ENCODE results near the gene CIAO2B. TPM values are rescaled to one million over a fixed set of nuclear protein-coding genes. Genes with fewer than 3 reads are reported as not detected.
"Not testable (repeated sequence)": the region's sequence is repeated elsewhere in the genome, so short reads cannot be mapped to it uniquely, and the experiment has no call there.

Gene CIAO2B
- total RNA-seq, 4 donors from 2014 or later = 83.1 to 101 (median 95.5) TPM

DNA sequence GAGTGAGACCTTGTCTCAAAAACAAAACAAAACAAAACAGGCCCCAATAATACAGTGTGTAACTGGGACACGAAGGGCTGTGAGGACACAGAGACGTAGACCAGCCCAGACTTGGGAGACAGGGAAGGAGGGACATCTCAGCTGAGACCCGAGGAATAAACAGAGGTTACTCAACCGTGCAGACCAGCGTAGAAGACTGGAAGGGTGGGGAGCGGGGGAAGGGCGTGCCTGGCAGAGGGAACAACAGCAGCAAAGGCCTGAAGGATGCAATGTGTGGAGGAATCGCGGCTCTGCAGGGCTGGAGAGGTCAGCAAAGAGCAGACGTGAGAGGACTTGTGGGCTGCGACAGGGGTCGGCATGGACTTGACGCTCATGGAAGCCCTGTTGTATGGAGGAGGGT, 42.5 kb upstream of the CIAO2B start:
- Histone ChIP-seq H3K27me3 (peaks cover 0 to 15% (median 0%) of the 10 kb centered on the region in 4 donors), H3K4me3 (no peak overlapping the region), H3K27ac (replicated peaks in 1 of 4) (no peak overlapping the region), H3K9me3 (no peaks in the 10 kb centered on the region), H3K4me1 (peaks cover 0 to 8% (median 2%) of the 10 kb centered on the region in 4 donors), H3K36me3 (no peaks in the 10 kb centered on the region)
- WGBS = 60% methylated on average over 13 of the region's 13 CpGs
- intact Hi-C loops (cut with DNase I) = loop anchor here (5.0 kb wide), 1 partner anchor 131 kb away; the partner anchor contains the start of gene PHAF1
- DNase-seq (ENCODE audit: extremely low spot score) = no peak
- TF ChIP-seq EP300 (IDR thresholded peaks at IDR 0.05) (no peak), POLR2A (IDR thresholded peaks at IDR 0.05; ENCODE audit: low read depth) (no peak), POLR2AphosphoS5 (IDR thresholded peaks at IDR 0.05) (no peak)
- TF ChIP-seq, protein P1, sequence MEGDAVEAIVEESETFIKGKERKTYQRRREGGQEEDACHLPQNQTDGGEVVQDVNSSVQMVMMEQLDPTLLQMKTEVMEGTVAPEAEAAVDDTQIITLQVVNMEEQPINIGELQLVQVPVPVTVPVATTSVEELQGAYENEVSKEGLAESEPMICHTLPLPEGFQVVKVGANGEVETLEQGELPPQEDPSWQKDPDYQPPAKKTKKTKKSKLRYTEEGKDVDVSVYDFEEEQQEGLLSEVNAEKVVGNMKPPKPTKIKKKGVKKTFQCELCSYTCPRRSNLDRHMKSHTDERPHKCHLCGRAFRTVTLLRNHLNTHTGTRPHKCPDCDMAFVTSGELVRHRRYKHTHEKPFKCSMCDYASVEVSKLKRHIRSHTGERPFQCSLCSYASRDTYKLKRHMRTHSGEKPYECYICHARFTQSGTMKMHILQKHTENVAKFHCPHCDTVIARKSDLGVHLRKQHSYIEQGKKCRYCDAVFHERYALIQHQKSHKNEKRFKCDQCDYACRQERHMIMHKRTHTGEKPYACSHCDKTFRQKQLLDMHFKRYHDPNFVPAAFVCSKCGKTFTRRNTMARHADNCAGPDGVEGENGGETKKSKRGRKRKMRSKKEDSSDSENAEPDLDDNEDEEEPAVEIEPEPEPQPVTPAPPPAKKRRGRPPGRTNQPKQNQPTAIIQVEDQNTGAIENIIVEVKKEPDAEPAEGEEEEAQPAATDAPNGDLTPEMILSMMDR (IDR thresholded peaks at IDR 0.05) = no peak

DNA sequence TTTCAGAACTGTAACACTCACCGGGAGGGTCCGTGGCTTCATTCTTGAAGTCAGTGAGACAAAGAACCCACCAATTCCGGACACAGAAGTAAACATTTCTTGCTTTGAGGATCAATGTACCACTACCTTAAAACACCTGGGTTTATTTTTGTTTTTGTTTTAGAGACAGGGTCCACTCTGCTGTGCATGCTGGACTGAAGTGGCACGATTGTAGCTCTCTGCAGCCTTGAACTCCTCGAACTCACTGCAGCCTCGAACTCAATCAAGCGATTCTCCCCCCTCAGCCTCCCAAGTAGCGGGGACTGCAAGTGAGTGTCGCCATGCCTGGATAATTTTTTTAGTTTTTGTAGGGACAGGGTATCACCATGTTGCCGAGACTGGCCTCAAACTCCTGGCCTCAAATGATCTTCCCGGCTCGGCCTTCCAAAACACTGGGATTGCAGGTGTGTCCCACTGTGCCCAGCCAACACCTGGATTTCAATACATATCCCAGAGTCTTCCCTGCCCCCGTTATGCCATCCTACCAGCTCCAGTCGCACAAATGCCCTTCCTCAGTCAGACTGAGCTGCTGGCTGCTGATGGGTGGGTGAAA, 41.2 kb upstream of the CIAO2B start:
- H3K4me3 ChIP-seq = no peak overlapping the region
- no peak overlapping the region for H3K27ac ChIP-seq (replicated peaks in 1 of 4)
- WGBS = 86% methylated on average over 14 of the region's 14 CpGs
- H3K27me3 ChIP-seq = peaks cover 0 to 15% (median 0%) of the 10 kb centered on the region in 4 donors
- intact Hi-C loops (cut with DNase I) = loop anchor here (5.0 kb wide), 1 partner anchor 132 kb away; the partner anchor contains the start of gene PHAF1
- no peaks in the 10 kb centered on the region for H3K9me3 ChIP-seq
- DNase-seq (ENCODE audit: extremely low spot score) = no peak
- peaks cover 0 to 8% (median 2%) of the 10 kb centered on the region in 4 donors for H3K4me1 ChIP-seq
- TF ChIP-seq EP300 (IDR thresholded peaks at IDR 0.05) = no peak
- TF ChIP-seq, protein P1 (IDR thresholded peaks at IDR 0.05) = no peak
- no peak for TF ChIP-seq POLR2AphosphoS5 (IDR thresholded peaks at IDR 0.05)
- TF ChIP-seq POLR2A (IDR thresholded peaks at IDR 0.05; ENCODE audit: low read depth) = no peak
- no peaks in the 10 kb centered on the region for H3K36me3 ChIP-seq

DNA sequence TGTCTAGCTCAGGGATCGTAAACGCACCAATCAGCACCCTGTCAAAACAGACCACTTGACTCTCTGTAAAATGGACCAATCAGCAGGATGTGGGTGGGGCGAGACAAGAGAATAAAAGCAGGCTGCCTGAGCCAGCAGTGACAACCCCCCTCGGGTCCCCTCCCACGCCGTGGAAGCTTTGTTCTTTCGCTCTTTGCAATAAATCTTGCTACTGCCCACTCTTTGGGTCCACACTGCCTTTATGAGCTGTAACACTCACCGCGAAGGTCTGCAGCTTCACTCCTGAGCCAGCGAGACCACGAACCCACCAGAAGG, 40.7 kb upstream of the CIAO2B start:
- not testable (repeated sequence) for H3K9me3 ChIP-seq; H3K27ac ChIP-seq (replicated peaks in 1 of 4); H3K4me3 ChIP-seq; H3K36me3 ChIP-seq; H3K4me1 ChIP-seq; DNase-seq (ENCODE audit: extremely low spot score)
- WGBS = 67% methylated on average over 11 of the region's 11 CpGs
- peaks cover 0 to 15% (median 0%) of the 10 kb centered on the region in 4 donors for H3K27me3 ChIP-seq
- intact Hi-C loops (cut with DNase I) = loop anchor here (5.0 kb wide), 1 partner anchor 132 kb away; the partner anchor contains the start of gene PHAF1

DNA sequence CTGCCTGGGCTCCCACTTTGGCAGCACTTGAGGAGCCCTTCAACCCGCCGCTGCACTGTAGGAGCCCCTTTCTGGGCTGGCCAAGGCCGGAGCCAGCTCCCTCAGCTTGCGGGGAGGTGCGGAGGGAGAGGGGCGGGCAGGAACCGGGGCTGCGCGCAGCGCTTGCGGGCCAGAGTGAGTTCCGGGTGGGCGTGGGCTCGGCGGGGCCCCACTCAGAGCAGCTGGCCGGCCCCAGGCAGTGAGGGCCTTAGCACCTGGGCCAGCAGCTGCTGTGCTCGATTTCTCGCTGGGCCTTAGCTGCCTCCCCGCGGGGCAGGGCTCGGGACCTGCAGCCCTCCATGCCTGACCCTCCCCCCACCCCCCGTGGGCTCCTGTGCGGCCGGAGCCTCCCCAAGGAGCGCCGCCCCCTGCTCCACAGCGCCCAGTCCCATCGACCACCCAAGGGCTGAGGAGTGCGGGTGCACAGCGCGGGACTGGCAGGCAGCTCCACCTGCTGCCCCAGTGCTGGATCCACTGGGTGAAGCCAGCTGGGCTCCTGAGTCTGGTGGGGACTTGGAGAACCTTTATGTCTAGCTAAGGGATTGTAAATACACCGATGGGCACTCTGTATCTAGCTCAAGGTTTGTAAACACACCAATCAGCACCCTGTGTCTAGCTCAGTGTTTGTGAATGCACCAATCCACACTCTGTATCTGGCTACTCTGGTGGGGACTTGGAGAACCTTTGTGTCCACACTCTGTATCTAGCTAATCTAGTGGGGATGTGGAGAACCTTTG, 40.1 kb upstream of the CIAO2B start:
- H3K27me3 ChIP-seq = peaks cover 0 to 15% (median 0%) of the 10 kb centered on the region in 4 donors
- H3K27ac ChIP-seq (replicated peaks in 1 of 4); H3K4me3 ChIP-seq; H3K9me3 ChIP-seq; H3K4me1 ChIP-seq; intact Hi-C loops (cut with DNase I); DNase-seq (ENCODE audit: extremely low spot score); H3K36me3 ChIP-seq: not testable (repeated sequence)
- WGBS = 94% methylated on average over 18 of the region's 32 CpGs

DNA sequence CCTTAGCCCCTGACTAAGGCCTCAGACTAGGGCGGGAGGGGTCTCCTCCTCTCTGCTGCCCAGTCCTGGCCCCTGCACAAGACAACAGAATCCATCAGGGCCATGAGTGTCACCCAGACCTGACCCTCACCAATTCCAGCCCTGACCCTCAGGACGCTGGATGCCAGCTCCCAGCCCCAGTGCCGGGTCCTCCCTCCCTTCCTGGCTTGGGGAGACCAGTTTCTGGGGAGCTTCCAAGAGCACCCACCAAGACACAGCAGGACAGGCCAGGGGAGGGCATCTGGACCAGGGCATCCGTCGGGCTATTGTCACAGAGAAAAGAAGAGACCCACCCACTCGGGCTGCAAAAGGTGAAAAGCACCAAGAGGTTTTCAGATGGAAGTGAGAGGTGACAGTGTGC, 39.5 kb upstream of the CIAO2B start:
- 100% methylated on average over 6 of the region's 6 CpGs for WGBS
- intact Hi-C loops (cut with DNase I) = no loop called here
- TF ChIP-seq POLR2AphosphoS5 (IDR thresholded peaks at IDR 0.05) = no peak
- TF ChIP-seq EP300 (IDR thresholded peaks at IDR 0.05) = no peak
- TF ChIP-seq, protein P1 (IDR thresholded peaks at IDR 0.05) = no peak
- no peak for TF ChIP-seq POLR2A (IDR thresholded peaks at IDR 0.05; ENCODE audit: low read depth)

More for the DNA sequence above, 39.5 kb upstream of the CIAO2B start:
- Histone ChIP-seq H3K27ac (replicated peaks in 1 of 4) (no peak overlapping the region), H3K4me1 (peaks cover 0 to 8% (median 2%) of the 10 kb centered on the region in 4 donors), H3K36me3 (no peaks in the 10 kb centered on the region), H3K27me3 (peaks cover 0 to 15% (median 0%) of the 10 kb centered on the region in 4 donors), H3K4me3 (no peak overlapping the region), H3K9me3 (no peaks in the 10 kb centered on the region)
- DNase-seq (ENCODE audit: extremely low spot score) = no peak

All from esophagus muscularis mucosa (tissue), 4 donors.